Measurements from ENCODE around the gene ADARB2.

- TF ChIP-seq POLR2AphosphoS5 (IDR thresholded peaks at IDR 0.05) = no peak
- TF ChIP-seq EP300 (IDR thresholded peaks at IDR 0.05) = no peak
- TF ChIP-seq, protein P1, sequence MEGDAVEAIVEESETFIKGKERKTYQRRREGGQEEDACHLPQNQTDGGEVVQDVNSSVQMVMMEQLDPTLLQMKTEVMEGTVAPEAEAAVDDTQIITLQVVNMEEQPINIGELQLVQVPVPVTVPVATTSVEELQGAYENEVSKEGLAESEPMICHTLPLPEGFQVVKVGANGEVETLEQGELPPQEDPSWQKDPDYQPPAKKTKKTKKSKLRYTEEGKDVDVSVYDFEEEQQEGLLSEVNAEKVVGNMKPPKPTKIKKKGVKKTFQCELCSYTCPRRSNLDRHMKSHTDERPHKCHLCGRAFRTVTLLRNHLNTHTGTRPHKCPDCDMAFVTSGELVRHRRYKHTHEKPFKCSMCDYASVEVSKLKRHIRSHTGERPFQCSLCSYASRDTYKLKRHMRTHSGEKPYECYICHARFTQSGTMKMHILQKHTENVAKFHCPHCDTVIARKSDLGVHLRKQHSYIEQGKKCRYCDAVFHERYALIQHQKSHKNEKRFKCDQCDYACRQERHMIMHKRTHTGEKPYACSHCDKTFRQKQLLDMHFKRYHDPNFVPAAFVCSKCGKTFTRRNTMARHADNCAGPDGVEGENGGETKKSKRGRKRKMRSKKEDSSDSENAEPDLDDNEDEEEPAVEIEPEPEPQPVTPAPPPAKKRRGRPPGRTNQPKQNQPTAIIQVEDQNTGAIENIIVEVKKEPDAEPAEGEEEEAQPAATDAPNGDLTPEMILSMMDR (IDR thresholded peaks at IDR 0.05) = no peak
Measured at GRCh38 chr10:1141261-1141660, 596.1 kb downstream of the ADARB2 start.

Measured in suprapubic skin (tissue), 4 donors.